Fibroblast of lung (primary cell): ENCODE measurements around the gene KDM5B.

Experiments used
- EZH2 ChIP-seq: IDR thresholded peaks from 2 replicates; pipeline ENCODE4 v1.5.1; 2012; ENCODE audit warnings: low read length, control low read depth, mild to moderate bottlenecking; ENCODE audit errors: missing control alignments
- TF ChIP-seq, protein P1 (sequence below), 2 donors: IDR thresholded peaks in 1 of 2; conservative IDR thresholded peaks in 1 of 2; 1 replicate in 1 of 2; 2 replicates in 1 of 2; pipeline ENCODE4 v1.5.1; 2011 to 2012; ENCODE audit warnings: low read length in 2 of 2, control low read depth in 1 of 2, inconsistent platforms in 1 of 2, low read depth in 1 of 2, mild to moderate bottlenecking in 1 of 2

DNA sequence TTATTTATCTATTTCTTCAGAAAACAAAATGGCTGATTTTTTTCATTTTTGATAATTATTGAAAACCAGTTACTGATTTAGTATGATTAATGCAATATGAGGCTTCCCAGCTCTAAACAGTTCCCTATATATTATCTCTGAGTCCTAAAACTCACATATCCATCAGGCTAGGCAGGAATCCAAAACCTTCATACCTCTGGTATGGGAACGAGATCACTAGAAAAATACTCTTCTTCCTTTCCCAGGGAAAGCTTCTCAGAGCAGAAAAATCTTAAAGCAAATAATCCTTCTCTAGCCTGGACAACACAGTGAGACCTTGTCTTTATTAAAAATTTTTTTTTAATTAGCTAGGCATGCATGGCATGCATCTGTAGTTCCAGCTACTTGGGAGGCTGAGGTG is 42.5 kb downstream of the KDM5B start:
- TF ChIP-seq, protein P1, sequence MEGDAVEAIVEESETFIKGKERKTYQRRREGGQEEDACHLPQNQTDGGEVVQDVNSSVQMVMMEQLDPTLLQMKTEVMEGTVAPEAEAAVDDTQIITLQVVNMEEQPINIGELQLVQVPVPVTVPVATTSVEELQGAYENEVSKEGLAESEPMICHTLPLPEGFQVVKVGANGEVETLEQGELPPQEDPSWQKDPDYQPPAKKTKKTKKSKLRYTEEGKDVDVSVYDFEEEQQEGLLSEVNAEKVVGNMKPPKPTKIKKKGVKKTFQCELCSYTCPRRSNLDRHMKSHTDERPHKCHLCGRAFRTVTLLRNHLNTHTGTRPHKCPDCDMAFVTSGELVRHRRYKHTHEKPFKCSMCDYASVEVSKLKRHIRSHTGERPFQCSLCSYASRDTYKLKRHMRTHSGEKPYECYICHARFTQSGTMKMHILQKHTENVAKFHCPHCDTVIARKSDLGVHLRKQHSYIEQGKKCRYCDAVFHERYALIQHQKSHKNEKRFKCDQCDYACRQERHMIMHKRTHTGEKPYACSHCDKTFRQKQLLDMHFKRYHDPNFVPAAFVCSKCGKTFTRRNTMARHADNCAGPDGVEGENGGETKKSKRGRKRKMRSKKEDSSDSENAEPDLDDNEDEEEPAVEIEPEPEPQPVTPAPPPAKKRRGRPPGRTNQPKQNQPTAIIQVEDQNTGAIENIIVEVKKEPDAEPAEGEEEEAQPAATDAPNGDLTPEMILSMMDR (conservative IDR thresholded peaks at IDR 0.05 in 1 of 2, IDR thresholded peaks at IDR 0.05 in 1 of 2; ENCODE audit: low read depth in 1 of 2, low read length in 2 of 2): no peak
- no peak for TF ChIP-seq EZH2
